Stimulated activated CD8-positive, alpha-beta memory T cell treated with anti-CD3 and anti-CD28 coated beads, Interleukin-15, amount 100 ng/mL, for 4 hours (primary cell): Measurements from ENCODE around the gene POLA1.

ENCODE experiments used
- DNase-seq, 2 donors: peaks; one replicate each; pipeline ENCODE4 v3.0.0-alpha.2; 2020; ENCODE audit warnings: low read depth in 2 of 2

The POLA1 gene

GRCh38 chrX:24696294-24696693 is 2.6 kb downstream of the POLA1 start:
- no peak for DNase-seq

- no peak for DNase-seq
Observed at GRCh38 chrX:24702362-24703184, 8.9 kb downstream of the POLA1 start.

- no peak for DNase-seq
Observed at GRCh38 chrX:24703185-24703494, 9.4 kb downstream of the POLA1 start.

- DNase-seq = no peak
Observed at GRCh38 chrX:24718771-24719170, 25.1 kb downstream of the POLA1 start.

GRCh38 chrX:24720036-24720435 is 26.3 kb downstream of the POLA1 start:
- no peak for DNase-seq

- DNase-seq = no peak
Observed at GRCh38 chrX:24728530-24728929, 34.8 kb downstream of the POLA1 start.

GRCh38 chrX:24732766-24733500 is 39.2 kb downstream of the POLA1 start:
- DNase-seq = no peak

- no peak for DNase-seq
Observed at GRCh38 chrX:24741330-24741729, 47.6 kb downstream of the POLA1 start.

GRCh38 chrX:24748196-24748595 is 54.5 kb downstream of the POLA1 start:
- no peak for DNase-seq

- no peak for DNase-seq
Observed at GRCh38 chrX:24759786-24760185, 66.1 kb downstream of the POLA1 start.

- no peak for DNase-seq
Observed at GRCh38 chrX:24760363-24761000, 66.8 kb downstream of the POLA1 start.

- DNase-seq = no peak
Observed at GRCh38 chrX:24761306-24761705, 67.6 kb downstream of the POLA1 start.

GRCh38 chrX:24763989-24764388 is 70.3 kb downstream of the POLA1 start:
- DNase-seq = no peak

- DNase-seq = no peak
Observed at GRCh38 chrX:24767557-24767956, 73.8 kb downstream of the POLA1 start.

GRCh38 chrX:24768556-24768955 is 74.8 kb downstream of the POLA1 start:
- no peak for DNase-seq

- no peak for DNase-seq
Observed at GRCh38 chrX:24774650-24775049, 80.9 kb downstream of the POLA1 start.

- DNase-seq = no peak
Observed at GRCh38 chrX:24775891-24776290, 82.2 kb downstream of the POLA1 start.

GRCh38 chrX:24777660-24778059 is 83.9 kb downstream of the POLA1 start:
- no peak for DNase-seq

GRCh38 chrX:24782011-24782410 is 88.3 kb downstream of the POLA1 start:
- DNase-seq = no peak

- no peak for DNase-seq
Observed at GRCh38 chrX:24789047-24789446, 95.3 kb downstream of the POLA1 start.

- DNase-seq = no peak
Observed at GRCh38 chrX:24790166-24790565, 96.4 kb downstream of the POLA1 start.

- no peak for DNase-seq
Observed at GRCh38 chrX:24796204-24796603, 102.5 kb downstream of the POLA1 start.

GRCh38 chrX:24799078-24799477 is 105.4 kb downstream of the POLA1 start:
- no peak for DNase-seq
